Activated naive CD4-positive, alpha-beta T cell treated with anti-CD3 and anti-CD28 coated beads, Interleukin-2, amount 10 ng/mL, durations not matched to agents 7 days and 5 days (primary cell): Measurements from ENCODE around the gene AK4.
"Not testable (repeated sequence)": the region's sequence is repeated elsewhere in the genome, so short reads cannot be mapped to it uniquely, and the experiment has no call there.

ENCODE experiments used
- CTCF ChIA-PET: fragments of 350-600 bp; sonication (Branson Sonifier 250); formaldehyde crosslinking; loops from one replicate; lab custom pipeline; 2021; ENCODE audit warnings: antibody characterized with exemption; lab: Charles Lee
- DNase-seq: peaks from one replicate; pipeline ENCODE4 v3.0.0-alpha.2; 2020
- H3K27ac Mint-ChIP-seq: one replicate; pipeline ENCODE4 v1.8.0; 2021; ENCODE audit warnings: mild to moderate bottlenecking, moderate library complexity, mixed read lengths
- H3K27me3 Mint-ChIP-seq: one replicate; pipeline ENCODE4 v1.8.0; 2021; ENCODE audit warnings: mild to moderate bottlenecking, mixed read lengths
- H3K36me3 Mint-ChIP-seq: one replicate; pipeline ENCODE4 v1.8.0; 2021; ENCODE audit warnings: mixed read lengths
- H3K4me1 Mint-ChIP-seq: one replicate; pipeline ENCODE4 v1.8.0; 2021; ENCODE audit warnings: mixed read lengths
- H3K4me3 Mint-ChIP-seq: one replicate; pipeline ENCODE4 v1.8.0; 2021; ENCODE audit warnings: mild to moderate bottlenecking, moderate library complexity, mixed read lengths
- H3K9me3 Mint-ChIP-seq: one replicate; pipeline ENCODE4 v1.8.0; 2021; ENCODE audit warnings: mixed read lengths

AK4 gene

GRCh38 chr1:65159801-65160523 is 12.0 kb downstream of the AK4 start:
- no peak overlapping the region for H3K4me3 Mint-ChIP-seq
- H3K27ac Mint-ChIP-seq = no peak overlapping the region
- no peak for DNase-seq
- peaks cover 14% of the 10 kb centered on the region for H3K36me3 Mint-ChIP-seq
- CTCF ChIA-PET = no interaction called here
- H3K27me3 Mint-ChIP-seq = no peaks in the 10 kb centered on the region
- H3K9me3 Mint-ChIP-seq = no peaks in the 10 kb centered on the region
- peaks cover 17% of the 10 kb centered on the region for H3K4me1 Mint-ChIP-seq

- CTCF ChIA-PET = interaction anchor here (1.9 kb wide), 1 partner anchor 45 kb away, joined by 4 read pairs; no protein-coding TSS in a partner anchor
- DNase-seq = no peak
- Mint-ChIP-seq H3K27me3 (no peaks in the 10 kb centered on the region), H3K36me3 (peaks cover 12% of the 10 kb centered on the region), H3K4me3 (no peak overlapping the region), H3K27ac (no peak overlapping the region), H3K4me1 (peaks cover 17% of the 10 kb centered on the region), H3K9me3 (no peaks in the 10 kb centered on the region)
Measured at GRCh38 chr1:65163201-65163805, 15.3 kb downstream of the AK4 start.

- CTCF ChIA-PET = interaction anchor here (1.9 kb wide), 1 partner anchor 44 kb away, joined by 4 read pairs; no protein-coding TSS in a partner anchor
- not testable (repeated sequence) for H3K27ac Mint-ChIP-seq, DNase-seq, H3K4me3 Mint-ChIP-seq, H3K27me3 Mint-ChIP-seq, H3K9me3 Mint-ChIP-seq
- H3K4me1 Mint-ChIP-seq = peaks cover 17% of the 10 kb centered on the region
- peaks cover 12% of the 10 kb centered on the region for H3K36me3 Mint-ChIP-seq
Measured at GRCh38 chr1:65164101-65164500, 16.1 kb downstream of the AK4 start.

- CTCF ChIA-PET = interaction anchor here (0.7 to 1.9 kb wide), 2 partner anchors 8 to 44 kb away, joined by 3 to 4 read pairs; no protein-coding TSS in a partner anchor
- H3K27ac Mint-ChIP-seq = no peak overlapping the region
- peaks cover 17% of the 10 kb centered on the region for H3K4me1 Mint-ChIP-seq
- H3K4me3 Mint-ChIP-seq = no peak overlapping the region
- no peak for DNase-seq
- H3K27me3 Mint-ChIP-seq = no peaks in the 10 kb centered on the region
- H3K9me3 Mint-ChIP-seq = no peaks in the 10 kb centered on the region
- peaks cover 12% of the 10 kb centered on the region for H3K36me3 Mint-ChIP-seq
Measured at GRCh38 chr1:65164633-65165032, 16.6 kb downstream of the AK4 start.

GRCh38 chr1:65165269-65165993 is 17.4 kb downstream of the AK4 start:
- Mint-ChIP-seq H3K27ac (no peak overlapping the region), H3K9me3 (no peaks in the 10 kb centered on the region), H3K4me3 (no peak overlapping the region), H3K27me3 (no peaks in the 10 kb centered on the region), H3K36me3 (peaks cover 12% of the 10 kb centered on the region), H3K4me1 (peaks cover 13% of the 10 kb centered on the region)
- CTCF ChIA-PET = interaction anchor here (0.7 to 1.9 kb wide), 2 partner anchors 8 to 43 kb away, joined by 3 to 4 read pairs; no protein-coding TSS in a partner anchor
- DNase-seq = no peak

GRCh38 chr1:65166572-65167305 is 18.7 kb downstream of the AK4 start:
- Mint-ChIP-seq H3K36me3 (peaks cover 12% of the 10 kb centered on the region), H3K27ac (no peak overlapping the region), H3K27me3 (no peaks in the 10 kb centered on the region), H3K4me3 (no peak overlapping the region), H3K4me1 (peaks cover 3% of the 10 kb centered on the region), H3K9me3 (no peaks in the 10 kb centered on the region)
- CTCF ChIA-PET = no interaction called here
- no peak for DNase-seq

- CTCF ChIA-PET = interaction anchor here (0.8 kb wide), 1 partner anchor 41 kb away, joined by 3 read pairs; no protein-coding TSS in a partner anchor
- H3K36me3 Mint-ChIP-seq = peaks cover 12% of the 10 kb centered on the region
- DNase-seq = no peak
- no peak overlapping the region for H3K4me3 Mint-ChIP-seq
- H3K9me3 Mint-ChIP-seq = no peaks in the 10 kb centered on the region
- H3K27me3 Mint-ChIP-seq = no peaks in the 10 kb centered on the region
- peaks cover 2% of the 10 kb centered on the region for H3K4me1 Mint-ChIP-seq
- H3K27ac Mint-ChIP-seq = no peak overlapping the region
Measured at GRCh38 chr1:65167586-65168242, 19.7 kb downstream of the AK4 start.

GRCh38 chr1:65168867-65169266 is 20.9 kb downstream of the AK4 start:
- H3K4me3 Mint-ChIP-seq = no peak overlapping the region
- CTCF ChIA-PET = interaction anchor here (1.7 kb wide), 1 partner anchor 12 kb away, joined by 4 read pairs; no protein-coding TSS in a partner anchor
- H3K36me3 Mint-ChIP-seq = peaks cover 3% of the 10 kb centered on the region
- H3K27ac Mint-ChIP-seq = no peak overlapping the region
- no peaks in the 10 kb centered on the region for H3K4me1 Mint-ChIP-seq
- H3K9me3 Mint-ChIP-seq = no peaks in the 10 kb centered on the region
- no peak for DNase-seq
- H3K27me3 Mint-ChIP-seq = no peaks in the 10 kb centered on the region

- CTCF ChIA-PET = interaction anchor here (0.9 to 1.7 kb wide), 2 partner anchors 10 to 39 kb away, joined by 3 to 4 read pairs; no protein-coding TSS in a partner anchor
- Mint-ChIP-seq H3K36me3 (peaks cover 3% of the 10 kb centered on the region), H3K4me1 (no peaks in the 10 kb centered on the region), H3K4me3 (no peak overlapping the region), H3K27ac (no peak overlapping the region), H3K9me3 (no peaks in the 10 kb centered on the region), H3K27me3 (no peaks in the 10 kb centered on the region)
- no peak for DNase-seq
Measured at GRCh38 chr1:65170511-65171142, 22.6 kb downstream of the AK4 start.

- CTCF ChIA-PET = no interaction called here
- Mint-ChIP-seq H3K4me3 (no peak overlapping the region), H3K27ac (no peak overlapping the region), H3K9me3 (no peaks in the 10 kb centered on the region), H3K36me3 (no peaks in the 10 kb centered on the region), H3K4me1 (no peaks in the 10 kb centered on the region), H3K27me3 (peaks cover 3% of the 10 kb centered on the region)
- DNase-seq = no peak
Measured at GRCh38 chr1:65172936-65173690, 25.1 kb downstream of the AK4 start.

- Mint-ChIP-seq H3K9me3 (no peaks in the 10 kb centered on the region), H3K27ac (no peak overlapping the region), H3K27me3 (peaks cover 3% of the 10 kb centered on the region), H3K36me3 (no peaks in the 10 kb centered on the region), H3K4me3 (no peak overlapping the region), H3K4me1 (no peaks in the 10 kb centered on the region)
- CTCF ChIA-PET = interaction anchor here (0.5 to 1.1 kb wide), 2 partner anchors 35 to 115 kb away, joined by 3 read pairs; no protein-coding TSS in a partner anchor
- no peak for DNase-seq
Measured at GRCh38 chr1:65174585-65174984, 26.6 kb downstream of the AK4 start.

GRCh38 chr1:65175171-65176055 is 27.4 kb downstream of the AK4 start:
- no peaks in the 10 kb centered on the region for H3K4me1 Mint-ChIP-seq
- no peak overlapping the region for H3K27ac Mint-ChIP-seq
- H3K9me3 Mint-ChIP-seq = no peaks in the 10 kb centered on the region
- DNase-seq = no peak
- H3K4me3 Mint-ChIP-seq = no peak overlapping the region
- CTCF ChIA-PET = no interaction called here
- H3K27me3 Mint-ChIP-seq = peaks cover 3% of the 10 kb centered on the region
- H3K36me3 Mint-ChIP-seq = no peaks in the 10 kb centered on the region
